Measurements from ENCODE around the gene ABCC2. TPM values are rescaled to one million over a fixed set of nuclear protein-coding genes. Genes with fewer than 3 reads are reported as not detected.
"Not testable (repeated sequence)": the region's sequence is repeated elsewhere in the genome, so short reads cannot be mapped to it uniquely, and the experiment has no call there.

ABCC2 gene
- total RNA-seq, 1 donor from 2014 or later, result 1.9 TPM

- peak; percentile 41 for DNase-seq (ENCODE audit: low spot score)
- Mint-ChIP-seq H3K9me3 (ENCODE audit: unreplicated experiment) (no peaks in the 10 kb centered on the region), H3K4me1 (ENCODE audit: unreplicated experiment) (no peaks in the 10 kb centered on the region), H3K27ac (ENCODE audit: unreplicated experiment) (no peak overlapping the region), H3K27me3 (ENCODE audit: unreplicated experiment) (no peaks in the 10 kb centered on the region), H3K4me3 (ENCODE audit: unreplicated experiment) (no peak overlapping the region), H3K36me3 (ENCODE audit: low read depth, unreplicated experiment) (no peaks in the 10 kb centered on the region)
- TF ChIP-seq CTCF (IDR thresholded peaks at IDR 0.05; ENCODE audit: unreplicated experiment), result no peak
Observed at GRCh38 chr10:99859585-99859984, 77.1 kb downstream of the ABCC2 start.

GRCh38 chr10:99860466-99860865 lies 78.0 kb downstream of the ABCC2 start:
- DNase-seq (ENCODE audit: low spot score), result no peak
- Mint-ChIP-seq H3K9me3 (ENCODE audit: unreplicated experiment) (no peaks in the 10 kb centered on the region), H3K27me3 (ENCODE audit: unreplicated experiment) (no peaks in the 10 kb centered on the region), H3K36me3 (ENCODE audit: low read depth, unreplicated experiment) (no peaks in the 10 kb centered on the region), H3K4me1 (ENCODE audit: unreplicated experiment) (no peaks in the 10 kb centered on the region), H3K27ac (ENCODE audit: unreplicated experiment) (no peak overlapping the region), H3K4me3 (ENCODE audit: unreplicated experiment) (no peak overlapping the region)
- no peak for TF ChIP-seq CTCF (IDR thresholded peaks at IDR 0.05; ENCODE audit: unreplicated experiment)

- not testable (repeated sequence) for H3K27me3 Mint-ChIP-seq (ENCODE audit: unreplicated experiment); H3K27ac Mint-ChIP-seq (ENCODE audit: unreplicated experiment); H3K4me1 Mint-ChIP-seq (ENCODE audit: unreplicated experiment); H3K9me3 Mint-ChIP-seq (ENCODE audit: unreplicated experiment); H3K4me3 Mint-ChIP-seq (ENCODE audit: unreplicated experiment); H3K36me3 Mint-ChIP-seq (ENCODE audit: low read depth, unreplicated experiment); DNase-seq (ENCODE audit: low spot score)
Observed at GRCh38 chr10:99863535-99864240, 81.2 kb downstream of the ABCC2 start.

GRCh38 chr10:99867250-99867649 lies 84.8 kb downstream of the ABCC2 start:
- not testable (repeated sequence) for H3K4me3 Mint-ChIP-seq (ENCODE audit: unreplicated experiment); H3K27ac Mint-ChIP-seq (ENCODE audit: unreplicated experiment); H3K27me3 Mint-ChIP-seq (ENCODE audit: unreplicated experiment); H3K36me3 Mint-ChIP-seq (ENCODE audit: low read depth, unreplicated experiment); H3K9me3 Mint-ChIP-seq (ENCODE audit: unreplicated experiment); H3K4me1 Mint-ChIP-seq (ENCODE audit: unreplicated experiment); DNase-seq (ENCODE audit: low spot score)

- no peak for DNase-seq (ENCODE audit: low spot score)
- Mint-ChIP-seq H3K27me3 (ENCODE audit: unreplicated experiment) (peaks cover 7% of the 10 kb centered on the region), H3K27ac (ENCODE audit: unreplicated experiment) (no peak overlapping the region), H3K4me3 (ENCODE audit: unreplicated experiment) (no peak overlapping the region), H3K9me3 (ENCODE audit: unreplicated experiment) (no peaks in the 10 kb centered on the region), H3K36me3 (ENCODE audit: low read depth, unreplicated experiment) (peaks cover 7% of the 10 kb centered on the region), H3K4me1 (ENCODE audit: unreplicated experiment) (peaks cover 8% of the 10 kb centered on the region)
- no peak for TF ChIP-seq CTCF (IDR thresholded peaks at IDR 0.05; ENCODE audit: unreplicated experiment)
Observed at GRCh38 chr10:99869581-99870122, 87.2 kb downstream of the ABCC2 start.

- Mint-ChIP-seq H3K4me1 (ENCODE audit: unreplicated experiment) (peaks cover 11% of the 10 kb centered on the region), H3K27ac (ENCODE audit: unreplicated experiment) (no peak overlapping the region), H3K9me3 (ENCODE audit: unreplicated experiment) (no peaks in the 10 kb centered on the region), H3K4me3 (ENCODE audit: unreplicated experiment) (no peak overlapping the region), H3K36me3 (ENCODE audit: low read depth, unreplicated experiment) (peaks cover 11% of the 10 kb centered on the region), H3K27me3 (ENCODE audit: unreplicated experiment) (peaks cover 8% of the 10 kb centered on the region)
- no peak for TF ChIP-seq CTCF (IDR thresholded peaks at IDR 0.05; ENCODE audit: unreplicated experiment)
- DNase-seq (ENCODE audit: low spot score), result no peak
Observed at GRCh38 chr10:99870123-99870730, 87.8 kb downstream of the ABCC2 start.

Data from endothelial cell (in vitro differentiated cells).